ENCODE measurements around the gene RRP1B.
A peak's percentile ranks its signal among the peaks of the same experiment; 100 is the strongest.
"Not testable (repeated sequence)": the region's sequence is repeated elsewhere in the genome, so short reads cannot be mapped to it uniquely, and the experiment has no call there.

RRP1B gene, protein sequence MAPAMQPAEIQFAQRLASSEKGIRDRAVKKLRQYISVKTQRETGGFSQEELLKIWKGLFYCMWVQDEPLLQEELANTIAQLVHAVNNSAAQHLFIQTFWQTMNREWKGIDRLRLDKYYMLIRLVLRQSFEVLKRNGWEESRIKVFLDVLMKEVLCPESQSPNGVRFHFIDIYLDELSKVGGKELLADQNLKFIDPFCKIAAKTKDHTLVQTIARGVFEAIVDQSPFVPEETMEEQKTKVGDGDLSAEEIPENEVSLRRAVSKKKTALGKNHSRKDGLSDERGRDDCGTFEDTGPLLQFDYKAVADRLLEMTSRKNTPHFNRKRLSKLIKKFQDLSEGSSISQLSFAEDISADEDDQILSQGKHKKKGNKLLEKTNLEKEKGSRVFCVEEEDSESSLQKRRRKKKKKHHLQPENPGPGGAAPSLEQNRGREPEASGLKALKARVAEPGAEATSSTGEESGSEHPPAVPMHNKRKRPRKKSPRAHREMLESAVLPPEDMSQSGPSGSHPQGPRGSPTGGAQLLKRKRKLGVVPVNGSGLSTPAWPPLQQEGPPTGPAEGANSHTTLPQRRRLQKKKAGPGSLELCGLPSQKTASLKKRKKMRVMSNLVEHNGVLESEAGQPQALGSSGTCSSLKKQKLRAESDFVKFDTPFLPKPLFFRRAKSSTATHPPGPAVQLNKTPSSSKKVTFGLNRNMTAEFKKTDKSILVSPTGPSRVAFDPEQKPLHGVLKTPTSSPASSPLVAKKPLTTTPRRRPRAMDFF

DNA sequence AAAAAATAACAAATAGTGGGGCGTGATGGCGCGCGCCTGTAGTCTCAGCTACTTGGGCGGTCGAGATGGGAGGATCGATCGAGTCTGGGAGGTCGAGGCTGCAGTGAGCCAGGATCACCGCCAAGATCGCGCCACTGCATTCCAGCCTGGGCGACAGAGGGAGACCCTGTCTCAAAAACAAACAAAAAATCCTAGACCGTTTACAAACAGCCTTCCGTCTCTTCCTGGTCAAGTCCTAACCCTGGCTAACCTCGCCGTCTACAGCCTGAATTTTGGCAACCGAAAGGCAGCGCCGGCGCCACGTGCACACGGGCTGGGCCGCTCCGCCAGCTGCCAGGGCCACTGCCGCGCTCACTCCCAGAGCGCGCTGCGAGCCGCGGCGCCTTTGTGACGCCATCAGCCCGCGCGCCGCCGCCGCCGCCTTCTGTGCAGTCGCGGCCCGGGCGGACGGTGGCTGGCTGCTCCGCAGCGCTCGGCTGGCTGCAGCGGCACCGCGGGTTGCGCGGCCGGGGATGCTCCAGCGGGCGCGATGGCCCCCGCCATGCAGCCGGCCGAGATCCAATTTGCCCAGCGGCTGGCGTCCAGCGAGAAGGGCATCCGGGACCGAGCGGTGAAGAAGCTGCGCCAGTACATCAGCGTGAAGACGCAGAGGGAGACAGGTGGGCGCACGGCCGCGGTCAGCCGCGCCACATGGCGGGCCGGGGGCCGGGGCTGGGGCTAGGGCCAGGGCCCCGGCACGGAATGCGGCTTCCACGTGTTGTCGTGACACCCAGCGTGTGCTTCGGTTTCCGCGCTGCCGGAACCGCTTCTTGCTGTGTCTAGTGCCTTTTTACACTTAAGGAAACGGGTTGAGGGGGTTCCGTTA lies at the start of gene RRP1B, which contains the start of gene HSF2BP:
Gene RRP1B (plus strand): TSS at position 425 of the 865 bp plus-strand sequence. CDS start 105 bp downstream, at position 530.
Gene HSF2BP (minus strand): TSS at position 353 of the 865 bp plus-strand sequence. CDS start 1,392 bp downstream, outside the sequence.
- TF ChIP-seq, protein P1, sequence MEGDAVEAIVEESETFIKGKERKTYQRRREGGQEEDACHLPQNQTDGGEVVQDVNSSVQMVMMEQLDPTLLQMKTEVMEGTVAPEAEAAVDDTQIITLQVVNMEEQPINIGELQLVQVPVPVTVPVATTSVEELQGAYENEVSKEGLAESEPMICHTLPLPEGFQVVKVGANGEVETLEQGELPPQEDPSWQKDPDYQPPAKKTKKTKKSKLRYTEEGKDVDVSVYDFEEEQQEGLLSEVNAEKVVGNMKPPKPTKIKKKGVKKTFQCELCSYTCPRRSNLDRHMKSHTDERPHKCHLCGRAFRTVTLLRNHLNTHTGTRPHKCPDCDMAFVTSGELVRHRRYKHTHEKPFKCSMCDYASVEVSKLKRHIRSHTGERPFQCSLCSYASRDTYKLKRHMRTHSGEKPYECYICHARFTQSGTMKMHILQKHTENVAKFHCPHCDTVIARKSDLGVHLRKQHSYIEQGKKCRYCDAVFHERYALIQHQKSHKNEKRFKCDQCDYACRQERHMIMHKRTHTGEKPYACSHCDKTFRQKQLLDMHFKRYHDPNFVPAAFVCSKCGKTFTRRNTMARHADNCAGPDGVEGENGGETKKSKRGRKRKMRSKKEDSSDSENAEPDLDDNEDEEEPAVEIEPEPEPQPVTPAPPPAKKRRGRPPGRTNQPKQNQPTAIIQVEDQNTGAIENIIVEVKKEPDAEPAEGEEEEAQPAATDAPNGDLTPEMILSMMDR (conservative IDR thresholded peaks at IDR 0.05; ENCODE audit: low read depth, low read length), result no peak
- H3K4me3 ChIP-seq (ENCODE audit: low read length), result peak within 1 kb of the TSS; percentile 90
- DNase-seq (ENCODE audit: low read depth), result no peak

DNA sequence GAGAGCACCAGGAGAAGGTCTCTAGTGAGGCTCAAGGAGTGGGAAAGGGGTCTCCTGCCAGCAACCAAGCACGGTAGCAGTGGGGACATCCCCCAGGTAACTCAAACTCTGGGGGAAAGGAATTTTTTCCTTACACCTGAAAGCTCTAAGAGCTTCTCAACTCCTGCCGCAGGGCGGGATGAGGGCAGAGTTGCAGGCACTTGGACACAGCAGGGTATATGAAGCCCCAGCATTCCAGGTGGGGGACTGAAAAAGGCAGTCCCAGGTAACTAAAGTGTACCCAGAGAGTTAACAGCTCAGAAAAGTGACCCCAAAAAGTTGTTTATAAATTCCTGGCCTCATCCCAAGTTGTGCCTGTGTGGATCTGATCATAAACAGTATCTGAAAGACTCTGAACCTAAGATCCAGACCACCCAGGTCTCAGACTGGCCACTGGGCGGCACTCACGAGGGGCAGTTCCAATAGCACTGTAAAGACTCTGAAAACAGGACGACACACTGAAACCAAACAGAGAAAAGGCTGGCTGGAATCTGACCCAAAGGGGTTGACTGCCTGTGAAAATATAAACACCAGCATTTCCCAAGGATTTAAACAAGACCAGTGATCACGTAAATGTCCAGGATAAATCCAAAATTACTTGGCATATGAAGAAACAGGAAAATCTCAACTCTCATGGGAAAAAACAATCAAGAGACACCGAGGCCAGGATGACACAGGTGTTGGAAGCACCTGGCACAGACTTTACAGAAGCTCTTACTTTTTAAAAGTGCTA lies 47.6 kb upstream of the RRP1B start:
- DNase-seq (ENCODE audit: low read depth), result peak; percentile 62
- TF ChIP-seq, protein P1 (conservative IDR thresholded peaks at IDR 0.05; ENCODE audit: low read depth, low read length), result peak; percentile 91

DNA sequence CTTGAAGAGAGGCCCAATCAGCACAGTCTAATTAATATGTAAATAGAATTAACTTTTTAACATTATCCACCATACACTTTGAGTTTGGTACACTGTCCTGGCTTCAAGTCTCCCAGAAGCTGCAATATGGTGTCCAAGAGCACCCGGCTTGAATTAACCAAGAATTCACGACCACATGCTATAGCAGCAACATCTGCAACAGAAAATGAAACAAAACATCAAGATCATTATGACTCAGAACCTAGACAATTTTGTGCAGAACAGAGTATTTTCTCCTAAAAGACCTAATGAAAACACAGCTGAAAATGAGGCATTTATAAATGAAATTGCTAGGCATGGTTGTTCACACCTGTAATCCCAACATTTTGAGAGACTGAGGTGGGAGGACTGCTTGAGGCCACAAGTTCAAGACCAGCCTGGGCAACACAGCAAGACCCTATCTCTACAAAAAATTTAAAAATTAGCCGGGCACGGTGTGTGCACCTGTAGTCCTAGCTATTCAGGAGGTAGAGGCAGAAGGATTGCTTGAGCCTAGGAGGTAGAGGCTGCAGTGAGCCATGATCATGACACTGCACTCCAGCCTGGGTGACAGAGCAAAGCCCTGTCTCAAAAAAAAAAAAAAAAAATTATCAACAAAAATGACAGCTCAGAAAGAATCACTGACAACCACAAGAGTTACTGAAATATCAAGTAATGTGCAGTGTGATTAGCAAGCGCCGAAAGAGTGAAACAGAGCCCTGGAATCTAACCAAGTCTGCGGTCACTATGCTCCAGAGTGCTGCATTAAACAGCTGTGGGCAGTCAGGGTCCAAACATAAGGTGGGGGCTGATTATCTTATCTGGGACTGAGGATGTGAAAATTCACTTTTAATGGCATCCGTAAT lies 45.4 kb upstream of the RRP1B start:
- DNase-seq (ENCODE audit: low read depth), result no peak
- TF ChIP-seq, protein P1 (conservative IDR thresholded peaks at IDR 0.05; ENCODE audit: low read depth, low read length), result no peak

More for the DNA sequence above, 47.6 kb upstream of the RRP1B start:
- no peak overlapping the region for H3K4me3 ChIP-seq (ENCODE audit: low read length)

DNA sequence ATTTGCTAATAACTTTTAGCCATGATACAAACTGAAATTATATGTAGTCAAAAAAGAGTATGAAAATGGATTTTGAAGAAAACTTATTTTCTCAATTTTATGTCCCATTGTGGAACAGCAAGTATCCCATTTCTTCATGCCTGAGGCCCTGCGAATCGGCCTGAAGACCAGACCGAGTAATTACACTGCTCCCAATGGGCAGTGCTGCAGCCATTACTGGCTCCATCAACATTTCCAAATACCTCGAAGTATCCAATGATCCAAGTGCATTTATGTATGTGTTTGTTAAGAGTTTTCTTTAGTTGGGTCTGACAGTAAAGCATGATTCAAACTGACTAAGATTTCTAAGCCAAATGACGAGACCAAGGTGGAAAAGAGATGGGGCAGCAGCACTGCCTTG lies 44.5 kb upstream of the RRP1B start:
- DNase-seq (ENCODE audit: low read depth), result no peak
- TF ChIP-seq, protein P1 (conservative IDR thresholded peaks at IDR 0.05; ENCODE audit: low read depth, low read length), result no peak
- no peak overlapping the region for H3K4me3 ChIP-seq (ENCODE audit: low read length)

More for the DNA sequence above, 45.4 kb upstream of the RRP1B start:
- H3K4me3 ChIP-seq (ENCODE audit: low read length), result no peak overlapping the region

DNA sequence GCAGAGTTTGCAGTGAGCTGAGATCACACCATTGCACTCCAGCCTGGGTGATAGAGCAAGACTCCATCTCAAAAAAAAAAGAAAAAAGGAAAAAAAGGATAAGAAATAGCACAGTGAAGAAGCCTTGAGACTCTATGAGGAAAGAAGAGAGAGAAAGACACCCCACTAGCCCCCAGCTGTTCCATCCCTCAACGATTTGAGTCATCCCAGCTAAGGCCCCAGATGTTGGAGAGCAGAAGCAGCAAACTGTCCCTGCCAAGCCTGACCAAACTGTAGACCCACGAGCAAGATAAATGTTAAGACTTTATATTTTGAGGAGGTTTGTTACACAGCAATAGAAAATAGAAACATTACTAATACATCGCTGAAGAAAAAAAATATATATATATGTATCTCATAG lies 42.5 kb upstream of the RRP1B start:
- not testable (repeated sequence) for H3K4me3 ChIP-seq (ENCODE audit: low read length); DNase-seq (ENCODE audit: low read depth)

DNA sequence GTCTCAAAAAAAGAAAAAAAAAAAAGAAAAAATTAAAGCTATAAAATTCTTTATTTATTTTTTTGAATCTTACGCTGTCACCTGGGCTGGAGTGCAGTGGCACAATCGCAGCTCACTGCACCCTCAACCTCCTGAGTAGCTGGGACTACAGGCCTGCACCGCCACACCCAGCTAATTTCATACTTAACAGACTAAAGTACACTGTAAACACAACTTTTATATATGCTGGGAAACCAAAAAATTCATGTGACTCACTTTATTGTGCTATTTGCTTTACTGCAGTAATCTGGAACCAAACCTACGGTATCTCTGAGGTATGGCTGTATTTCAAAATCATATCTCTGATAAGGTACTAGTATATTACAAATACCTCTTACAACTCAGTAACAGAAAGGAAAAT lies 40.4 kb upstream of the RRP1B start:
- H3K4me3 ChIP-seq (ENCODE audit: low read length), result no peak overlapping the region
- DNase-seq (ENCODE audit: low read depth), result no peak
- TF ChIP-seq, protein P1 (conservative IDR thresholded peaks at IDR 0.05; ENCODE audit: low read depth, low read length), result no peak

All from retinal pigment epithelial cell (primary cell).